Embryonic facial prominence (tissue), 1 donor: ENCODE measurements around the gene FBXW11.
"Not testable (repeated sequence)": the region's sequence is repeated elsewhere in the genome, so short reads cannot be mapped to it uniquely, and the experiment has no call there.

Experiments used
- DNase-seq: peaks from one replicate; pipeline ENCODE4 v3.0.0-alpha.2; 2016; ENCODE audit errors: extremely low spot score

Gene FBXW11

GRCh38 chr5:171911152-171911551, 95.3 kb downstream of the FBXW11 start:
- no peak for DNase-seq

DNA sequence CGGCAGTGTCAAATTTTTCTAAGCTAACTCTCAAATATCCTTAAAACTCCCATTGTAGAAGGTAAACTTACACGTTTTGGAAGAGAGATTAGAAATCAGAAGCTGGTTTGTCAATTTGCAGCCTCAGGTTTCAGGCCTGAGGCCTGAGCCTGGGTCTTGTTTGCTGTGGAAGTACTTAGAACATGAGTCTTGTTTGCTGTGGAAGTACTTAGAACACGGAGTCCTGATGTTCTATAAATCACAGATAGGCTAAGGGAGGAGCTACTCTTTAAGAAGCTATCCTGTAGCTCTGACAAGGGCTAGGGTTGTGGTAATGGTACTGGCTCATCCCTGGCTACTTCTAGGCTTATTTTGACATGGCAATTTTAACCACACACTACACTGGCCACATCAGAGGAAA, 97.8 kb downstream of the FBXW11 start:
- DNase-seq, result no peak

GRCh38 chr5:171907725-171908343, 98.6 kb downstream of the FBXW11 start:
- peak; percentile 92 for DNase-seq

DNA sequence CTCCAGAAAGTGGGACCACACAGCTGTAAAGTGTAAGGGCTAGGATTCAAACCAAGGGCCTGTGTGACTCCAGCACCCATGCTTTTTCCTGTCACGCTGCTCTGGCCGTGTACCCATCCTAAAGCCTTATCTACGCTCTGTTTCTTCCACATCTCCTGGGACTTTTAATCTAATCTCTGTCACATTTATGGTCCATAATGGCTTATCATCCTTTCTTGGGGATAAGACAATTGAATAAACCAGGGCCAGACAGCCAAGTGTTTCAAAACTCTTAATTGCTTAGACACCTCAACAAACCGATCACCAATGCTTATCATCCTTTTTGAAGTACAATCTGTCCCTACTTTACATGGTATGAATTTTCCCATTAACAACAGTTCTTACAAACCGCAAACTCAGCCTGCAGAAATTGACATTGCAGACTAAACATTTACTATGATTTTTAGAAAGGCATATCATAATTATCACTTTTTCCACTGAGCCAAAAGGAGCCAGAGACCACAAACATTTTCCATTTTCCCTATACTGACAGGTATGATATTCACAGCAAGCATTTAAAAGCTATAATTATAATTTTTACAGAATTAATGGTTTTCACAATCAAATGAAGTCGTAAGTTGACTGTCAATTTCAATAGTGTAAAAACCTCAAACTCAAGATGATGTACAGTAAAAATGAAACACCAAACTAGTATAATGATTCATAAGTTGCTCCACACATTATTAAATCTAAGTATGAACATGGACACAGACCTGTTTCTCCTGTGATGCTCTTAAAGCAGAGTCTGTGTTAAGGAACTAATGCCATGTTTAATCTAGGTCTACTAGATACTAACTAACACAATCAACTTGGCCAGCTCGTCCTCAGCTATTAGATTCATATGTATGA, 99.5 kb downstream of the FBXW11 start:
- DNase-seq, result no peak

- DNase-seq, result no peak
Observed at GRCh38 chr5:171906066-171906570, 100.3 kb downstream of the FBXW11 start.

GRCh38 chr5:171904886-171905285, 101.6 kb downstream of the FBXW11 start:
- DNase-seq, result no peak

GRCh38 chr5:171901764-171902163, 104.7 kb downstream of the FBXW11 start:
- no peak for DNase-seq

DNA sequence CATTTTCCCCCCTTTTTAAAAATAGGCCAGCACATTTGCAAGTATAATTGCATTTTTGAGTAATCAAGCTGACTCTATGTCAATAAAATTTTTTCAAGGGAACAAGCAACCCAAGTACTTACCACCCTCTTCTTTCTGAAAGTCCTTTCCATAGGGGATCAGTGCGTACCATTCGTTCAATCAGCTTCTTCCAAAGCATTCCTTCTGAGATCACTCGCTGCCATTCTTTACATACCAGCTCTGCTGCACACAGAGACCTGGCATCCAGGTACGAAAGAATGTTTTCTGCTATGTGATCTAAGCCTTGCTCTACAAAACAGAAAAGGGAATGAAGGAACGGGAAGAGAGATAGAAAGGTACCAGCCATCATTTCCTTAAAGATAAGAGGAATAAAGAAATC, 106.6 kb downstream of the FBXW11 start:
- no peak for DNase-seq

DNA sequence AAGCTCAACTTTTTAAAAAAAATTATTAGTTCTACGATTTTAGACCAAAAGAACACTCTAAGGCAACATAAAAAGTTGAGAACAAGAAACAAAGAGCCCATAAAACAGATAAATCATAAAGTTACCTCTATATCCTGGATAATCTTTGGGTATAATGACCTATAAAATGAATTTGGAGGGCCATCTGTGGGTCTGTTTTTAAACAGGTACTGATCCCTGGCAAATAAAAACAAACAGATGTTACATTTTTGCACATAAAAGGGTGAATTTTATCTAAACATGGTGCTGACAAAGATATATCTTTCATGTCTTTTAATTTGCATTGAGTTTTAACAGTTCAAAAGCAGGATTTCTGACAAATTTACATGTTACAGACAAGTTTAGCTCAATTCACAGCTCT, 107.6 kb downstream of the FBXW11 start:
- no peak for DNase-seq

- no peak for DNase-seq
Observed at GRCh38 chr5:171898386-171898785, 108.1 kb downstream of the FBXW11 start.

DNA sequence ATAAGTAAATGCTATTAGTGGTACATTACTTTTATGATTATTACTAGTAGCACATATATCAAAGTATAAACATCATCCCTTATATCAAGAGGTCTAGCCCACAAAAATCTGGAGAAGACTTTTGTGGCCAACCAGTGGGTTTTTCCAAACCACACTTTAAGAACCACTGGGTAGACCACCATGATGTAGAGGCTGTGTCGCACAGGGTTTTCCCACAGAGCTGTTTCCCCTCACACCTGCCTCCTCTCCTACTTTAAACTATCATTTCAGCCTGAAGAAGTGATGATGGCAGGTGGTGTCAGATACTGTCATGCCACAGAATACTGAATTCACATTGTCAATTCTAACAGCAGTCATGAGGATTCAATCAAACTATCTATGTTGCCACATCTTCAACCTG, 109.2 kb downstream of the FBXW11 start:
- no peak for DNase-seq

DNA sequence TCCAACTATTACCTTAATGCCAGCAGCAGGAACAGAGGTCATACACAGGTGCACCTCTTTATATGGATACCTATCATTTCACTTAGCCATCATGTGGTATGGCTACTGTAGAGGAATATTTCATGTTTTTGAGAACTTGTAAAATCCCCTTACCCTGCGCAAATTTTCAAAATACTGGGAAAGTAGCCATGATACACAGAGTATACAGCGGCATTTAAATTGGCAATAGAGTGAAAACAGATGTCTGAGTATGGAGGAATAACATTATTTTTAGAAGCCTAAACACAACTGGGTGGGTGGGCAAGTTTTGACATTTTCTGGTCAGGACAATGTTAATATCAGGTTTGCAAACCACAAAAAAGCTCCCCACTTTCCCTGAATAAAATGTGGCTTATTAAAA, 111.4 kb downstream of the FBXW11 start:
- peak; percentile 63 for DNase-seq

DNA sequence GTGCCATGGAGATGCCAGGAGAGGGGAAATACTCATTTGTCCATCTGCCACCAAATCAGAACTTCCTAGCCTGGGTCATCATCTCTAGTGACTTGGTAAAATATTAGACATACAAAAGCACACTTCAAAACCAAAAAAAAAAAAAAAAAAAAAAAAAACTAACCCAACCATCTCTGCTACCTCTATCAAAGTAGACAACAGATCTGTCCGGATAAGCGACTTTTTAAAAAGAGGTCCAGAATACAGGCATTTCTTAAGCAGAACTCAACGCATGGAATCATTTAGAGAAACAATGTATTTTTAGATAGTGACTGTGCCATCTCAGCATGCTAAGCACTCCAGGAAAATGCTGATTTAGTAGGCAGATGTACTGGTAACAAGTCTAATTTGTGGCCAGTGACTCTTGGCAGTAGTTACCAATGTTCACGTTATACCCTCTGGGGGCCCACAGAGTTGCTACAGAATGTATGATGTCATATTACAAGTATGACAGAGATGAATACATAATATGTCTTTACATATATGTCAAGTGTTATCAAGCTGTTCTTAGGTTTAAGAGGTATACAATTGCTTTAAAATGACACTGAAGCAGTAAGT, 113.0 kb downstream of the FBXW11 start:
- DNase-seq, result no peak

- DNase-seq, result no peak
Observed at GRCh38 chr5:171891595-171891994, 114.8 kb downstream of the FBXW11 start.

GRCh38 chr5:171891150-171891549, 115.3 kb downstream of the FBXW11 start:
- no peak for DNase-seq

DNA sequence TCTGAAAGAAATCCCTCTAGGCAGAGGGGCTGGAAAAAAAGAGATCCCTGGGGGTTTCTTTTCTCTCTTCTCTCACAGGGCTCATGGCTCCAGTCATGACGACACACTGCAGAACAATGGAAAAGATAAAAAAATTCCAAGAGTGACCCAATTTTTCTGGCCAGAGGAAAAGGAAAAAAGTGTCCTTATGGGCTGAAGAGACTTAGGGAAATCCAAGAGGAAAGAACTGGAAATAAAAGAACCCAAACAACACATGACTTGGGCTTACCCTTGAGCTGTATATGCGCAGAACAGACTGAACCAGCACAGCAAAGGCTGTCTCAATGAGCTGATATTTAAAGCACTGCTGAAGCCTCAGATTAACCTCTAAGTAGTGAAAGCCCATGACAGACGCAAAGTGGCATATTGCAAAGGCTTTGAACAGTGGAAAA, 118.4 kb downstream of the FBXW11 start:
- DNase-seq, result no peak

- DNase-seq, result not testable (repeated sequence)
Observed at GRCh38 chr5:171886037-171886436, 120.4 kb downstream of the FBXW11 start.

DNA sequence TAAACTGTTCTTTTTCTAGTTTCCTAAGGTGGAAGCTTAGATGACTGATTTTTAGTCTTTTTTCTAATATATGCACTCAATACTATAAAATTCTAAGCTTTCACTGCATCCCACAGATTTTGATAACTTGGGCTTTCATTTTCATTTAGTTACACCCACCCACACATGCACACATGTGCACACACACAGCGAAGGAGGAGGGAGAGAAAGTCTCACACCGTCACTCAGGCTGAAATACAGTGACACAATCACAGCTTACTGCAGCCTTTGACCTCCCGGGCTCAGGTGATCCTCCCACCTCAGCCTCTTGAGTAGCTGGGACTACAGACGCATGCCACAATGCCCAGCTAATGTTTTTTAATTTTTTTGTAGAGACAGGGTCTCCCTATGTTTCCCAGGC, 124.3 kb downstream of the FBXW11 start:
- DNase-seq, result no peak

- no peak for DNase-seq
Observed at GRCh38 chr5:171874234-171874633, 132.2 kb downstream of the FBXW11 start.

GRCh38 chr5:171872666-171873065, 133.8 kb downstream of the FBXW11 start:
- no peak for DNase-seq

- DNase-seq, result no peak
Observed at GRCh38 chr5:171871711-171872110, 134.7 kb downstream of the FBXW11 start.

- no peak for DNase-seq
Observed at GRCh38 chr5:171869956-171870355, 136.5 kb downstream of the FBXW11 start.

GRCh38 chr5:171868236-171868635, 138.2 kb downstream of the FBXW11 start:
- DNase-seq, result no peak
